ENCODE results near the gene USP44. TPM values are rescaled to one million over a fixed set of nuclear protein-coding genes. Genes with fewer than 3 reads are reported as not detected.
A peak's percentile ranks its signal among the peaks of the same experiment; 100 is the strongest.

USP44 gene
- total and polyA plus RNA-seq, 2 of the 8 experiments (the other 6 are each of a cell fraction or from before 2014, with no cell fraction given): 129 to 197 TPM

DNA sequence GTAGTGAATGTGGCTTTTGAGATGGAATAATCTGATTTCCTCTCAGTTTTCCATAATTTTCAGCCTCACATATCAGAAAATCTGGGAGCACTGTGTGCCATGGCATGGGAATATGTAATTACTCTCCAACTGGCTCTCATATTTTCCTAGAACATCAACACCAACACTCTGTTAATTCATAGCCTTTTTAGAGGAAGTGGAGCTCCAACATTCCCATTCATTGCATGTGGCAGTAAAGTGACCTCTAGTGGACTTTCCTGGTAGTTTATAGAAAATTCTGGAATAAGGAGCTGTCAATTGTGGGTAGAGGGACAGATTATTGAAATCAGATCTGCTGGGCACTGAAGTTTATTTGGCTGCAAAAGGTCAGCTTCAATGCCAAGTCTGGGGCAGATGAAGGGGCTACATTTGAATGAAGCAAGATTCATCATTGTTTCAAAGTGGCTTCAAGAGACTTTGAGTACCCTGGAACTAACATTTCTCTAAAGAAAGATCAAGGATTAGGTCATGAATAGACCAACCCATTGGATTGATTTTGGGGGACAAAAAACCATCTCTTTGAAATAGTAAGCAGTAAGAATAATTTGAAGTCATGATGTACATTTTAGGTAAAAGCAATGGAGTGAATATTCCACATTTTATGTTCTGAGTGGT is 23.6 kb upstream of the USP44 start (continued):
- TF ChIP-seq TAF7 (optimal IDR thresholded peaks at IDR 0.05; ENCODE audit: borderline replicate concordance, low read depth, low read length) (no peak), YY1 (IDR thresholded peaks at IDR 0.05; ENCODE audit: low read depth, low read length) (peak; percentile 30; the same call in 1 of the 2 replicates), SAP30 (IDR thresholded peaks at IDR 0.05; ENCODE audit: insufficient read depth, insufficient replicate concordance, low read length) (no peak), RAD21 (IDR thresholded peaks at IDR 0.05 in 1 of 2, conservative IDR thresholded peaks at IDR 0.05 in 1 of 2; ENCODE audit: low read depth in 2 of 2, low read length in 2 of 2) (peak; percentile 61 to 78), TBP (IDR thresholded peaks at IDR 0.05; ENCODE audit: low read depth, low read length) (no peak), NRF1 (IDR thresholded peaks at IDR 0.05; ENCODE audit: low read depth, low read length) (no peak), CHD1 (IDR thresholded peaks at IDR 0.05; ENCODE audit: low read depth, low read length) (no peak)
- TF ChIP-seq, protein P1, sequence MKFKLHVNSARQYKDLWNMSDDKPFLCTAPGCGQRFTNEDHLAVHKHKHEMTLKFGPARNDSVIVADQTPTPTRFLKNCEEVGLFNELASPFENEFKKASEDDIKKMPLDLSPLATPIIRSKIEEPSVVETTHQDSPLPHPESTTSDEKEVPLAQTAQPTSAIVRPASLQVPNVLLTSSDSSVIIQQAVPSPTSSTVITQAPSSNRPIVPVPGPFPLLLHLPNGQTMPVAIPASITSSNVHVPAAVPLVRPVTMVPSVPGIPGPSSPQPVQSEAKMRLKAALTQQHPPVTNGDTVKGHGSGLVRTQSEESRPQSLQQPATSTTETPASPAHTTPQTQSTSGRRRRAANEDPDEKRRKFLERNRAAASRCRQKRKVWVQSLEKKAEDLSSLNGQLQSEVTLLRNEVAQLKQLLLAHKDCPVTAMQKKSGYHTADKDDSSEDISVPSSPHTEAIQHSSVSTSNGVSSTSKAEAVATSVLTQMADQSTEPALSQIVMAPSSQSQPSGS (IDR thresholded peaks at IDR 0.05; ENCODE audit: low read length): peak; percentile 81; the same call in 1 of the 2 replicates
